Astrocyte (in vitro differentiated cells and primary cell): ENCODE measurements around the gene NDOR1. TPM values are rescaled to one million over a fixed set of nuclear protein-coding genes. Genes with fewer than 3 reads are reported as not detected.

Experiments used
- DNase-seq: peaks from one replicate; pipeline ENCODE4 v3.0.0-alpha.2; 2010; ENCODE audit warnings: low read depth
- FAIRE-seq: peaks from 2 replicates; lab custom pipeline; 2011; peaks lifted over from hg19 to GRCh38; lab: Jason Lieb, UNC
- H2AFZ ChIP-seq: 2 replicates; pipeline ENCODE4 v1.6.0; 2012; ENCODE audit warnings: low read depth, low read length, inconsistent platforms
- H3K27ac ChIP-seq: 2 replicates; pipeline ENCODE4 v1.5.1; 2011; ENCODE audit warnings: low read depth, low read length, inconsistent platforms
- H3K27me3 ChIP-seq: 2 replicates; pipeline ENCODE4 v1.6.0; 2011; ENCODE audit warnings: low read length, inconsistent platforms; ENCODE audit not compliant: insufficient read depth
- H3K36me3 ChIP-seq: 2 replicates; pipeline ENCODE4 v1.5.1; 2011; ENCODE audit warnings: low read length, inconsistent platforms; ENCODE audit not compliant: insufficient read depth
- H3K4me1 ChIP-seq: 2 replicates; pipeline ENCODE4 v1.5.1; 2011; ENCODE audit warnings: low read length, inconsistent platforms; ENCODE audit not compliant: insufficient read depth
- H3K4me2 ChIP-seq: 2 replicates; pipeline ENCODE4 v1.6.0; 2012; ENCODE audit warnings: low read length, inconsistent platforms
- H3K4me3 ChIP-seq: 2 replicates; pipeline ENCODE4 v1.5.1; 2011; ENCODE audit warnings: low read depth, mild to moderate bottlenecking, low read length, inconsistent platforms; ENCODE audit not compliant: insufficient read depth
- H3K79me2 ChIP-seq: 2 replicates; pipeline ENCODE4 v1.6.0; 2012; ENCODE audit warnings: mild to moderate bottlenecking, low read length, inconsistent platforms; ENCODE audit not compliant: insufficient read depth
- H3K9ac ChIP-seq: 2 replicates; pipeline ENCODE4 v1.6.0; 2012; ENCODE audit warnings: mild to moderate bottlenecking, low read length, inconsistent platforms
- H3K9me3 ChIP-seq: 2 replicates; pipeline ENCODE4 v1.5.1; 2012; ENCODE audit warnings: low read depth, mild to moderate bottlenecking, low read length, inconsistent platforms; ENCODE audit not compliant: insufficient read depth
- H4K20me1 ChIP-seq: 2 replicates; pipeline ENCODE4 v1.6.0; 2012; ENCODE audit warnings: low read length, inconsistent platforms; ENCODE audit not compliant: insufficient read depth
- H3K27ac Mint-ChIP-seq: one replicate; pipeline ENCODE4 v1.8.0; 2021; ENCODE audit warnings: mild to moderate bottlenecking, mixed read lengths; ENCODE audit not compliant: unreplicated experiment
- H3K27me3 Mint-ChIP-seq: one replicate; pipeline ENCODE4 v1.8.0; 2021; ENCODE audit warnings: low read depth, mixed read lengths; ENCODE audit not compliant: unreplicated experiment
- H3K36me3 Mint-ChIP-seq: one replicate; pipeline ENCODE4 v1.8.0; 2021; ENCODE audit warnings: low read depth, mixed read lengths; ENCODE audit not compliant: unreplicated experiment
- H3K4me1 Mint-ChIP-seq: one replicate; pipeline ENCODE4 v1.8.0; 2021; ENCODE audit warnings: low read depth, mixed read lengths; ENCODE audit not compliant: unreplicated experiment
- H3K4me3 Mint-ChIP-seq: one replicate; pipeline ENCODE4 v1.8.0; 2021; ENCODE audit warnings: mild to moderate bottlenecking, moderate library complexity, mixed read lengths; ENCODE audit not compliant: unreplicated experiment
- H3K9me3 Mint-ChIP-seq: one replicate; pipeline ENCODE4 v1.8.0; 2021; ENCODE audit warnings: mild to moderate bottlenecking, mixed read lengths; ENCODE audit not compliant: unreplicated experiment
- EZH2 ChIP-seq: IDR thresholded peaks from 2 replicates; pipeline ENCODE4 v1.6.1; 2012; ENCODE audit warnings: mild to moderate bottlenecking, low read length, inconsistent platforms; ENCODE audit not compliant: insufficient read depth
- total RNA-seq: library from RNA; stranded (reverse); gene quantifications from 2 replicates; pipeline ENCODE4 v1.2.1, GENCODE V29; 2021
- TF ChIP-seq, protein P1 (sequence below): IDR thresholded peaks from 2 replicates; pipeline ENCODE4 v1.5.1; 2011; ENCODE audit warnings: low read depth, mild to moderate bottlenecking, inconsistent platforms, low read length, moderate library complexity; ENCODE audit not compliant: insufficient read depth

The NDOR1 gene
- total RNA-seq, 1 donor from 2014 or later: 14.5 TPM

DNA sequence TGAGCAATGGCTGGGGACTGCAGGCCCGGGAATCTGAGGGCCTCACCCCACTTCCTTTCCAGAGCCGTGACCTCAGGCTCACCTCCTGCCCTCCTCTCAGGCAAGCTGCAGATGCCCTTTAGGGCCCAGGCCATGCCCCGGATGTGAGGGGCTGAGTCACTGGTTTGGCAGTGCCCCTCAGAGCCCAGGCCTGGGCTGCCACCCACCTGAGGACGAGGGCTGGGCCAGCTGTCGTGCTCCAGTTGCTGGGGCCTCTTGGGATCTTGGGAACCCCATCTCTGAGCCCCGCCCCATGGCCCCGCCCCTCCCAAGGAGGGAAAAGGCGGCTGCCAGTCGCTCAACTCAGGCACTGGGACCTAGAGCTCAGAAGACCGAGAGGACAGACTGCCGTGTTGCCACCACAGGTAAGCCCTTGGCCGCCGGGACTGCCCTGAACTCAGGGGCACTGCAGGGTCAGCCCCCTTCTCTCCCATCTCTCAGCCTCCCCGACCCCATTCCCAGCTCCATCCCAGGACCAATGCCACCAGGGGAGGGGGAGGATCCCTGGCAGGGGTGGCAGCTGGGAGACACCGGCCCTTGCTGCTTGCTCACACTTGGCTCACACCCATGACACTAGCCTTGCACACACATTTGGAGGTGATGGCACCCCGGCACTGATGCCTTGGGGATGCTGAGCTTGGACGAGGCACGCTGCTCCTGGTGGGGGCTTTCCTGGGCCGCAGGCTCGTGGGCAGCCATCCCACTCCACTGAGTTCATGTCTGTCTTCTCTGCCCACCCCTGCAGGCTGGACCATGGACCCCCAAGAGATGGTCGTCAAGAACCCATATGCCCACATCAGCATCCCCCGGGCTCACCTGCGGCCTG lies 19.6 kb downstream of the NDOR1 start, which contains the start of gene CYSRT1:
Gene CYSRT1, plus strand, starts transcription at position 345 of the 865 bp plus-strand sequence. Its CDS starts 448 bp downstream, at position 793.
- Histone ChIP-seq H3K4me3 (peak within 1 kb of the TSS; percentile 86), H2AFZ (peak within 1 kb of the TSS; percentile 97), H3K9ac (peak within 1 kb of the TSS; percentile 93), H3K36me3 (no peaks in the 10 kb centered on the region), H4K20me1 (no peaks in the 10 kb centered on the region), H3K27me3 (no peaks in the 10 kb centered on the region), H3K4me1 (peaks cover 22% of the 10 kb centered on the region), H3K9me3 (no peaks in the 10 kb centered on the region), H3K79me2 (no peaks in the 10 kb centered on the region), H3K27ac (no peak within 1 kb of the TSS), H3K4me2 (peak within 1 kb of the TSS; percentile 95)
- Mint-ChIP-seq H3K4me3 (peak within 1 kb of the TSS; percentile 83), H3K9me3 (no peaks in the 10 kb centered on the region), H3K4me1 (peaks cover 4% of the 10 kb centered on the region), H3K27ac (peak within 1 kb of the TSS; percentile 69), H3K36me3 (no peaks in the 10 kb centered on the region), H3K27me3 (no peaks in the 10 kb centered on the region)
- no peak for TF ChIP-seq EZH2
- TF ChIP-seq, protein P1, sequence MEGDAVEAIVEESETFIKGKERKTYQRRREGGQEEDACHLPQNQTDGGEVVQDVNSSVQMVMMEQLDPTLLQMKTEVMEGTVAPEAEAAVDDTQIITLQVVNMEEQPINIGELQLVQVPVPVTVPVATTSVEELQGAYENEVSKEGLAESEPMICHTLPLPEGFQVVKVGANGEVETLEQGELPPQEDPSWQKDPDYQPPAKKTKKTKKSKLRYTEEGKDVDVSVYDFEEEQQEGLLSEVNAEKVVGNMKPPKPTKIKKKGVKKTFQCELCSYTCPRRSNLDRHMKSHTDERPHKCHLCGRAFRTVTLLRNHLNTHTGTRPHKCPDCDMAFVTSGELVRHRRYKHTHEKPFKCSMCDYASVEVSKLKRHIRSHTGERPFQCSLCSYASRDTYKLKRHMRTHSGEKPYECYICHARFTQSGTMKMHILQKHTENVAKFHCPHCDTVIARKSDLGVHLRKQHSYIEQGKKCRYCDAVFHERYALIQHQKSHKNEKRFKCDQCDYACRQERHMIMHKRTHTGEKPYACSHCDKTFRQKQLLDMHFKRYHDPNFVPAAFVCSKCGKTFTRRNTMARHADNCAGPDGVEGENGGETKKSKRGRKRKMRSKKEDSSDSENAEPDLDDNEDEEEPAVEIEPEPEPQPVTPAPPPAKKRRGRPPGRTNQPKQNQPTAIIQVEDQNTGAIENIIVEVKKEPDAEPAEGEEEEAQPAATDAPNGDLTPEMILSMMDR: no peak
- no peak for FAIRE-seq
- no peak for DNase-seq

DNA sequence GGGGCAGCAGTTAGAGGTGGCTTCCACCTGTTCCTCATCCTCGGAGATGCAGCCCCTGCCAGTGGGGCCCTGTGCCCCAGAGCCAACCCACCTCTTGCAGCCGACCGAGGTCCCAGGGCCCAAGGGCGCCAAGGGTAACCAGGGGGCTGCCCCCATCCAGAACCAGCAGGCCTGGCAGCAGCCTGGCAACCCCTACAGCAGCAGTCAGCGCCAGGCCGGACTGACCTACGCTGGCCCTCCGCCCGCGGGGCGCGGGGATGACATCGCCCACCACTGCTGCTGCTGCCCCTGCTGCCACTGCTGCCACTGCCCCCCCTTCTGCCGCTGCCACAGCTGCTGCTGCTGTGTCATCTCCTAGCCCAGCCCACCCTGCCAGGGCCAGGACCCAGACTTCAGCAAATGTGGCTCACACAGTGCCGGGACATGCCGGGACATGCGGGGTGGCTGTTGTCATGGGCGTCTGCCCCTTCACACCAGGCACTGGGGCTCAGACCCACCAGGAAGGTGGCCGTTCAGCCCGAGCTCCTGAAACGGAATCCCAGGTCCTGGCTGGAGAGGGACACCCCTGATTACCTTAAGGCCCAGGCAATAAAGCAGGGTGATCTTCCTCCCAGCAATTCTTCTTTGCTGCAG lies 20.3 kb downstream of the NDOR1 start:
- H3K4me3 Mint-ChIP-seq: no peak overlapping the region
- no peak overlapping the region for H3K9ac ChIP-seq

More for the DNA sequence above, 20.3 kb downstream of the NDOR1 start:
- no peak overlapping the region for H3K4me3 ChIP-seq
- no peak for TF ChIP-seq EZH2
- TF ChIP-seq, protein P1: no peak
- no peaks in the 10 kb centered on the region for H3K36me3 ChIP-seq
- no peaks in the 10 kb centered on the region for H3K9me3 ChIP-seq
- H3K79me2 ChIP-seq: no peaks in the 10 kb centered on the region
- no peaks in the 10 kb centered on the region for H3K36me3 Mint-ChIP-seq
- FAIRE-seq: no peak
- peaks cover 4% of the 10 kb centered on the region for H3K4me1 Mint-ChIP-seq
- no peak overlapping the region for H3K27ac Mint-ChIP-seq
- no peak overlapping the region for H3K4me2 ChIP-seq
- DNase-seq: no peak
- H3K4me1 ChIP-seq: peaks cover 22% of the 10 kb centered on the region
- no peaks in the 10 kb centered on the region for H3K27me3 Mint-ChIP-seq
- H3K27ac ChIP-seq: no peak overlapping the region
- H3K9me3 Mint-ChIP-seq: no peaks in the 10 kb centered on the region
- no peaks in the 10 kb centered on the region for H4K20me1 ChIP-seq
- H3K27me3 ChIP-seq: no peaks in the 10 kb centered on the region
- no peak overlapping the region for H2AFZ ChIP-seq
